Neural cell (in vitro differentiated cells): Measurements from ENCODE around the gene ZNF326.

Experiments used
- EP300 ChIP-seq: fragments of 450-650 bp; conservative IDR thresholded peaks from 2 replicates; pipeline ENCODE4 v1.6.1; 2014; ENCODE audit warnings: antibody characterized with exemption, mild to moderate bottlenecking, moderate library complexity; ENCODE audit not compliant: poor library complexity, severe bottlenecking
- EZH2 ChIP-seq: fragments of 200-600, 300-800 bp; shearing (Covaris generic), sonication (generic); IDR thresholded peaks from 2 replicates; pipeline ENCODE4 v1.6.1; 2014; ENCODE audit warnings: antibody characterized with exemption, low read length, borderline replicate concordance, mild to moderate bottlenecking; ENCODE audit not compliant: insufficient read depth, poor library complexity, severe bottlenecking
- POLR2AphosphoS5 ChIP-seq: IDR thresholded peaks from 2 replicates; pipeline ENCODE4 v1.6.1; 2012
- RAD21 ChIP-seq: fragments of 450-650 bp; conservative IDR thresholded peaks from 2 replicates; pipeline ENCODE4 v1.6.1; 2014; ENCODE audit warnings: antibody characterized with exemption, mild to moderate bottlenecking, moderate library complexity
- REST ChIP-seq: IDR thresholded peaks from 2 replicates; pipeline ENCODE4 v1.6.1; 2012; ENCODE audit warnings: borderline replicate concordance
- TF ChIP-seq, protein P1 (sequence below): fragments of 450-650 bp; IDR thresholded peaks from 2 replicates; pipeline ENCODE4 v1.5.1; 2014; ENCODE audit warnings: antibody characterized with exemption, mild to moderate bottlenecking, moderate library complexity; ENCODE audit not compliant: poor library complexity, severe bottlenecking

GRCh38 chr1:89993541-89993940 lies 1.4 kb upstream of the ZNF326 start:
- TF ChIP-seq, protein P1, sequence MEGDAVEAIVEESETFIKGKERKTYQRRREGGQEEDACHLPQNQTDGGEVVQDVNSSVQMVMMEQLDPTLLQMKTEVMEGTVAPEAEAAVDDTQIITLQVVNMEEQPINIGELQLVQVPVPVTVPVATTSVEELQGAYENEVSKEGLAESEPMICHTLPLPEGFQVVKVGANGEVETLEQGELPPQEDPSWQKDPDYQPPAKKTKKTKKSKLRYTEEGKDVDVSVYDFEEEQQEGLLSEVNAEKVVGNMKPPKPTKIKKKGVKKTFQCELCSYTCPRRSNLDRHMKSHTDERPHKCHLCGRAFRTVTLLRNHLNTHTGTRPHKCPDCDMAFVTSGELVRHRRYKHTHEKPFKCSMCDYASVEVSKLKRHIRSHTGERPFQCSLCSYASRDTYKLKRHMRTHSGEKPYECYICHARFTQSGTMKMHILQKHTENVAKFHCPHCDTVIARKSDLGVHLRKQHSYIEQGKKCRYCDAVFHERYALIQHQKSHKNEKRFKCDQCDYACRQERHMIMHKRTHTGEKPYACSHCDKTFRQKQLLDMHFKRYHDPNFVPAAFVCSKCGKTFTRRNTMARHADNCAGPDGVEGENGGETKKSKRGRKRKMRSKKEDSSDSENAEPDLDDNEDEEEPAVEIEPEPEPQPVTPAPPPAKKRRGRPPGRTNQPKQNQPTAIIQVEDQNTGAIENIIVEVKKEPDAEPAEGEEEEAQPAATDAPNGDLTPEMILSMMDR = no peak
- no peak for TF ChIP-seq EP300
- no peak for TF ChIP-seq REST
- TF ChIP-seq EZH2 = no peak
- no peak for TF ChIP-seq RAD21
- no peak for TF ChIP-seq POLR2AphosphoS5
